Stimulated activated CD4-positive, alpha-beta T cell treated with anti-CD3 and anti-CD28 coated beads, Interleukin-15, amount 100 ng/mL, for 1 hour (primary cell): ENCODE results near the gene PCCA.
"Not testable (repeated sequence)": the region's sequence is repeated elsewhere in the genome, so short reads cannot be mapped to it uniquely, and the experiment has no call there.

Experiments used
- DNase-seq, 2 donors: peaks; one replicate each; pipeline ENCODE4 v3.0.0-alpha.2; 2020; ENCODE audit warnings: low read depth in 1 of 2, low spot score in 1 of 2

PCCA gene

GRCh38 chr13:100565286-100565685, 476.4 kb downstream of the PCCA start:
- no peak for DNase-seq

- no peak for DNase-seq
These were observed 477.6 kb downstream of the PCCA start for GRCh38 chr13:100566543-100566942.

GRCh38 chr13:100573121-100573520, 484.2 kb downstream of the PCCA start:
- peak; percentile 49 to 56 for DNase-seq

- not testable (repeated sequence) for DNase-seq
These were observed 488.3 kb downstream of the PCCA start for GRCh38 chr13:100577239-100577638.
